Measurements from ENCODE around the gene RDH5. TPM values are rescaled to one million over a fixed set of nuclear protein-coding genes. Genes with fewer than 3 reads are reported as not detected.
"Not testable (repeated sequence)": the region's sequence is repeated elsewhere in the genome, so short reads cannot be mapped to it uniquely, and the experiment has no call there.

Gene RDH5
- polyA plus RNA-seq, 1 of the 3 experiments (the other 2 are of a cell fraction): 5.2 TPM

DNA sequence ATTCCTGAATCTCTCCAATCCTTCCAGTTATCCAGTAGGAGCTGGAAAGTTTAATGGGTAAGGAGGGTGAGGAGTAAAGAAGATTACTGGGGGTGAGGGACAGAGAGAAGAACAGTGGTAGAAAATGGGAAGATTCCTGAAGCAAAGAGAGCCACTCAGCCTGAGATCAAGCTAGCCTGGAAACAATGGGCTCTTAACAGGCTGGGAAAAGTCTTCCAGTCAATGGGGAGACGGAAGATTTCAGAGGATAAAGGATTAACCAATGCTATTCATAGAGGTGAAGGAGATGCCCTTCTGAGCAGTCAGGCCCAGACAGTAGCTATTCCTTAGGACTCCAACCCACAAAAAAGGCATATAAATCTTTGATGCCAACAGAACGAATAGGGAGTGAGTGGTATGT is 37.5 kb downstream of the RDH5 start:
- H3F3A ChIP-seq (replicated peaks; ENCODE audit: insufficient read depth): peaks cover 26% of the 10 kb centered on the region
- no peaks in the 10 kb centered on the region for H3K9me3 ChIP-seq
- H3K79me2 ChIP-seq (ENCODE audit: insufficient read depth): peaks cover 5% of the 10 kb centered on the region; the same call in 1 of the 2 replicates
- H3K27ac ChIP-seq (ENCODE audit: low read depth in 2 of 2, low read length in 1 of 2): no peak overlapping the region
- H3K36me3 ChIP-seq (replicated peaks in 1 of 2; ENCODE audit: control insufficient read depth in 1 of 2, insufficient read depth in 2 of 2, low read length in 1 of 2): peaks cover 63 to 79% of the 10 kb centered on the region in 2 experiments
- TF ChIP-seq RFX5 (IDR thresholded peaks at IDR 0.05; ENCODE audit: low read length): no peak
- TF ChIP-seq MXI1 (IDR thresholded peaks at IDR 0.05; ENCODE audit: low read depth, low read length): no peak
- TF ChIP-seq RXRA (IDR thresholded peaks at IDR 0.05; ENCODE audit: borderline replicate concordance, low read depth): no peak
- no peak for TF ChIP-seq CHD2 (IDR thresholded peaks at IDR 0.05; ENCODE audit: low read length, partially characterized antibody)
- TF ChIP-seq, protein P1, sequence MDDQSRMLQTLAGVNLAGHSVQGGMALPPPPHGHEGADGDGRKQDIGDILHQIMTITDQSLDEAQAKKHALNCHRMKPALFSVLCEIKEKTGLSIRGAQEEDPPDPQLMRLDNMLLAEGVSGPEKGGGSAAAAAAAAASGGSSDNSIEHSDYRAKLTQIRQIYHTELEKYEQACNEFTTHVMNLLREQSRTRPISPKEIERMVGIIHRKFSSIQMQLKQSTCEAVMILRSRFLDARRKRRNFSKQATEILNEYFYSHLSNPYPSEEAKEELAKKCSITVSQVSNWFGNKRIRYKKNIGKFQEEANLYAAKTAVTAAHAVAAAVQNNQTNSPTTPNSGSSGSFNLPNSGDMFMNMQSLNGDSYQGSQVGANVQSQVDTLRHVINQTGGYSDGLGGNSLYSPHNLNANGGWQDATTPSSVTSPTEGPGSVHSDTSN (IDR thresholded peaks at IDR 0.05): no peak
- TF ChIP-seq SMC3 (IDR thresholded peaks at IDR 0.05; ENCODE audit: low read depth, low read length): no peak
- TF ChIP-seq NRF1 (IDR thresholded peaks at IDR 0.05; ENCODE audit: low read depth, low read length): no peak
- TF ChIP-seq EP300 (IDR thresholded peaks at IDR 0.05; ENCODE audit: borderline replicate concordance in 1 of 2, low read depth in 1 of 2, low read length in 1 of 2): no peak
- TF ChIP-seq MAX (IDR thresholded peaks at IDR 0.05; ENCODE audit: low read depth): no peak
- TF ChIP-seq NFIC (IDR thresholded peaks at IDR 0.05; ENCODE audit: borderline replicate concordance): no peak
- no peak for TF ChIP-seq FOXJ3 (CRISPR knock-in tag; IDR thresholded peaks at IDR 0.05)
- no peak for TF ChIP-seq MEF2A (IDR thresholded peaks at IDR 0.05; ENCODE audit: borderline replicate concordance, low read depth)
- TF ChIP-seq JUND (IDR thresholded peaks at IDR 0.05): no peak
- TF ChIP-seq RCOR1 (IDR thresholded peaks at IDR 0.05; ENCODE audit: low read length): no peak
- no peak for TF ChIP-seq TCF12 (IDR thresholded peaks at IDR 0.05)
- TF ChIP-seq GATA2 (CRISPR knock-in tag; IDR thresholded peaks at IDR 0.05): no peak
- no peak for TF ChIP-seq SIN3A (IDR thresholded peaks at IDR 0.05; ENCODE audit: borderline replicate concordance, low read depth, low read length)
- no peak for TF ChIP-seq GABPA (IDR thresholded peaks at IDR 0.05; ENCODE audit: low read depth)
- H3K27me3 ChIP-seq (ENCODE audit: insufficient read depth): no peaks in the 10 kb centered on the region
- CTCF ChIA-PET: interaction anchor here (0.7 to 2.5 kb wide), 8 partner anchors 8 to 173 kb away, joined by 3 to 13 read pairs (median 4); partner anchors contain the start of genes DGKA and RDH5
- DNase-seq: no peak
- no peak overlapping the region for H3K4me3 ChIP-seq (ENCODE audit: low read depth in 2 of 2, low read length in 1 of 2)
- POLR2A ChIA-PET: no interaction called here
- no peak overlapping the region for H2AFZ ChIP-seq (ENCODE audit: low read depth)
- H3K4me2 ChIP-seq: no peak overlapping the region
- no peak overlapping the region for H3K9ac ChIP-seq
- WGBS (ENCODE audit: low lambda C conversion rate): 82% methylated on average over 2 of the region's 2 CpGs
- no peaks in the 10 kb centered on the region for H4K20me1 ChIP-seq (ENCODE audit: insufficient read depth)
- no peaks in the 10 kb centered on the region for H3K4me1 ChIP-seq (ENCODE audit: control insufficient read depth in 1 of 2, insufficient read depth in 2 of 2, low read depth in 1 of 2, low read length in 1 of 2)
- no peaks in the 10 kb centered on the region for H3K9me2 ChIP-seq

DNA sequence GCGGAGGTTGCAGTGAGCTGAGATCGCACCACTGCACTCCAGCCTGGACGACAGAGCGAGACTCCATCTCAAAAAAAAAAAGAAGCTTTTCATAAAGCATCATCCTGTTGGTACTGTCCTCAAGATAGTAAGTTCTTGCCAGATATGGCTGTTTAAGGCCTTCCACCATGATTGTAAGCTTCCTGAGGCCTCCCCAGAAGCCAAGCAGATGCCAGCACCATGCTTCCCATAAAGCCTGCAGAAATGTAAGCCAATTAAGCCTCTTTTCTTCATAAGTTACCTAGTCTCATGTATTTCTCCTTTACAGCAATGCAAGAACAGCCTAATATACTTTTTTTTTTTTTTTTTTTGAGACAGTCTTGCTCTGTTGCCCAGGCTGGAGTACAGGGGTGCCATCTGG is 38.4 kb downstream of the RDH5 start:
- H3K4me3 ChIP-seq (ENCODE audit: low read depth in 2 of 2, low read length in 1 of 2); H2AFZ ChIP-seq (ENCODE audit: low read depth); DNase-seq; H3K27me3 ChIP-seq (ENCODE audit: insufficient read depth); H3K9me2 ChIP-seq; H3K4me1 ChIP-seq (ENCODE audit: control insufficient read depth in 1 of 2, insufficient read depth in 2 of 2, low read depth in 1 of 2, low read length in 1 of 2); H3K9me3 ChIP-seq; H3K27ac ChIP-seq (ENCODE audit: low read depth in 2 of 2, low read length in 1 of 2); H4K20me1 ChIP-seq (ENCODE audit: insufficient read depth); POLR2A ChIA-PET; H3K4me2 ChIP-seq; H3K79me2 ChIP-seq (ENCODE audit: insufficient read depth); H3K9ac ChIP-seq: not testable (repeated sequence)
- Histone ChIP-seq H3F3A (replicated peaks; ENCODE audit: insufficient read depth) (peaks cover 26% of the 10 kb centered on the region), H3K36me3 (replicated peaks in 1 of 2; ENCODE audit: control insufficient read depth in 1 of 2, insufficient read depth in 2 of 2, low read length in 1 of 2) (peaks cover 62 to 78% of the 10 kb centered on the region in 2 experiments)
- WGBS (ENCODE audit: low lambda C conversion rate): 100% methylated on average over 4 of the region's 4 CpGs
- CTCF ChIA-PET: interaction anchor here (1.1 to 2.5 kb wide), 3 partner anchors 20 to 40 kb away, joined by 3 to 13 read pairs (median 7); no protein-coding TSS in a partner anchor
